Mesendoderm (in vitro differentiated cells): ENCODE measurements around the gene PABPC3.

Experiments used
- DNase-seq: peaks from one replicate; pipeline ENCODE4 v3.0.0; 2013
- H2AK5ac ChIP-seq: 2 replicates; pipeline ENCODE4 v1.6.1; 2013; ENCODE audit warnings: low read length, inconsistent platforms
- H2BK120ac ChIP-seq: 2 replicates; pipeline ENCODE4 v1.6.1; 2013; ENCODE audit warnings: low read depth, mild to moderate bottlenecking, low read length, moderate library complexity, mixed read lengths
- H2BK15ac ChIP-seq: replicated peaks from 2 replicates; pipeline ENCODE4 v1.6.1; 2013; ENCODE audit warnings: low read depth, mild to moderate bottlenecking, moderate library complexity
- H2BK5ac ChIP-seq: 2 replicates; pipeline ENCODE4 v1.6.1; 2013; ENCODE audit warnings: low read length, inconsistent platforms
- H3K18ac ChIP-seq: 2 replicates; pipeline ENCODE4 v1.6.1; 2013; ENCODE audit warnings: mild to moderate bottlenecking, low read length, mixed read lengths
- H3K23ac ChIP-seq: one replicate; pipeline ENCODE4 v1.6.1; 2013; ENCODE audit warnings: low read length
- H3K27ac ChIP-seq: 2 replicates; pipeline ENCODE4 v1.5.1; 2013; ENCODE audit warnings: low read depth, mild to moderate bottlenecking, inconsistent platforms, low read length, moderate library complexity
- H3K27me3 ChIP-seq: 2 replicates; pipeline ENCODE4 v1.6.1; 2013; ENCODE audit warnings: low read length, control low read depth, mild to moderate bottlenecking, inconsistent platforms; ENCODE audit not compliant: insufficient read depth, poor library complexity
- H3K36me3 ChIP-seq: 2 replicates; pipeline ENCODE4 v1.6.1; 2013; ENCODE audit warnings: low read length, inconsistent platforms; ENCODE audit not compliant: control insufficient read depth, insufficient read depth
- H3K4ac ChIP-seq: one replicate; pipeline ENCODE4 v1.6.1; 2013; ENCODE audit warnings: low read depth, mild to moderate bottlenecking, low read length, moderate library complexity
- H3K4me1 ChIP-seq: 2 replicates; pipeline ENCODE4 v1.6.1; 2013; ENCODE audit warnings: low read depth, low read length, inconsistent platforms; ENCODE audit not compliant: control insufficient read depth
- H3K4me2 ChIP-seq: 2 replicates; pipeline ENCODE4 v1.6.1; 2013; ENCODE audit warnings: low read length
- H3K4me3 ChIP-seq: 2 replicates; pipeline ENCODE4 v1.5.1; 2013; ENCODE audit warnings: mild to moderate bottlenecking, low read length
- H3K56ac ChIP-seq: one replicate; pipeline ENCODE4 v1.6.1; 2013; ENCODE audit warnings: low read length
- H3K79me1 ChIP-seq: 2 replicates; pipeline ENCODE4 v1.6.1; 2013; ENCODE audit warnings: low read length, inconsistent platforms
- H3K79me2 ChIP-seq: 2 replicates; pipeline ENCODE4 v1.6.1; 2013; ENCODE audit warnings: mild to moderate bottlenecking, low read length; ENCODE audit not compliant: control insufficient read depth, insufficient read depth
- H3K9ac ChIP-seq: 2 replicates; pipeline ENCODE4 v1.6.1; 2013; ENCODE audit warnings: low read length, inconsistent platforms
- H4K5ac ChIP-seq: one replicate; pipeline ENCODE4 v1.6.1; 2013; ENCODE audit warnings: low read length
- H4K8ac ChIP-seq: one replicate; pipeline ENCODE4 v1.6.1; 2013; ENCODE audit warnings: low read depth, mild to moderate bottlenecking, control low read depth, low read length, moderate library complexity
- WGBS: extraction: QIAGEN DNeasy Blood & Tissue Kit; methylation state at CpG from one replicate; pipeline ENCODE4 v1.1.7; 2013; ENCODE audit warnings: low lambda C conversion rate, missing lambda C conversion rate; ENCODE audit not compliant: insufficient coverage; ENCODE audit errors: extremely low coverage; 5-methylcytosine and 5-hydroxymethylcytosine counted together

PABPC3 gene

DNA sequence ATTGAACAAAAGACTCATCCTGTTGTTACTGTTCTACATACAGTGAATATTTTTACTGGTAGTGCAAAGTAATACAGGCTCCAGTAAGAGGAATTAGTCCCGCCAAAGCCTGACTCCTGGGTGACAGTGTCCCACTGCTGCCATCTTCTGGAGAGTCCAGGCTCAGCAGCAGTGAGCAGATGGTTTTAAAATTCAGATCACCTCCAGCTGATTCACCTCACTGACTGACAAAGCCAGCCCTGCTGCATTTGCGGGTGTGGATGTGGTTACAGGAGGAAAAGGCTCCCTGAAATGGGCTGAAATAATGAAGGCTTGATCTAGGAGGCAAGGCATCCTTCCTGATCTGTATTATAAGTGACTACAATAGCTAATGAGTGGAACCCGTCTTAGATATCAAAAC lies 18.3 kb downstream of the PABPC3 start:
- WGBS: no CpG with 5 or more reads among the region's 3 CpGs
- Histone ChIP-seq H3K23ac (no peak overlapping the region), H3K18ac (no peak overlapping the region), H4K8ac (no peak overlapping the region), H2BK15ac (no peak overlapping the region), H3K27me3 (no peaks in the 10 kb centered on the region), H3K4me1 (no peaks in the 10 kb centered on the region), H2BK120ac (no peak overlapping the region), H3K79me2 (no peaks in the 10 kb centered on the region), H3K4me2 (no peak overlapping the region), H3K36me3 (no peaks in the 10 kb centered on the region), H3K9ac (no peak overlapping the region), H3K27ac (no peak overlapping the region), H2AK5ac (no peak overlapping the region), H3K4ac (peak overlapping the region; percentile 48), H2BK5ac (no peak overlapping the region), H3K79me1 (no peaks in the 10 kb centered on the region), H3K56ac (peak overlapping the region; percentile 83), H4K5ac (no peak overlapping the region), H3K4me3 (no peak overlapping the region)
- peak; percentile 90 for DNase-seq

DNA sequence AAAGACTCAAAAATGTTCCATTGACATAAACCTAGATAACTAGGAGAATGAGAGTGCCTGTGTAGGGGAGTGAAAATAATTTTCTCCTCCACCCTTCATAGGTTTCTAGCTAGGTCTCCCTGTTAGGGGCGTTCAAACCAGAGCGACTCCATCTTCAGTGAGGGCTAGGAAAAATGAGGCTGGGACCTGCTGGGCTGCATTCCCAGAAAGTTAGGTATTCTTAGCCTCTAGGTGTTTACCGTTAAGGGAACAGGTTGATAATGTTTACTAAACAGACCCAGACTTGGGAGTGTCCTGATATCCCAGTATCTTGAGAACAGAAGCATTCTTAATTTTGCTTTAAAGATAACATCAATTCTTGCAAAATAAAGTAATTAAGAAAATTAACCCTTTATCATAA lies 20.1 kb downstream of the PABPC3 start:
- no peak overlapping the region for H2BK5ac ChIP-seq
- H3K4me2 ChIP-seq: no peak overlapping the region
- H3K56ac ChIP-seq: no peak overlapping the region
- no peaks in the 10 kb centered on the region for H3K79me2 ChIP-seq
- H3K4me3 ChIP-seq: no peak overlapping the region
- no peak overlapping the region for H2AK5ac ChIP-seq
- H4K5ac ChIP-seq: no peak overlapping the region
- peak; percentile 74 for DNase-seq
- H3K27ac ChIP-seq: no peak overlapping the region
- no peak overlapping the region for H3K18ac ChIP-seq
- no CpG with 5 or more reads among the region's 3 CpGs for WGBS
- no peak overlapping the region for H4K8ac ChIP-seq
- no peak overlapping the region for H3K4ac ChIP-seq
- no peaks in the 10 kb centered on the region for H3K4me1 ChIP-seq
- no peak overlapping the region for H2BK15ac ChIP-seq
- H3K9ac ChIP-seq: no peak overlapping the region
- H3K36me3 ChIP-seq: no peaks in the 10 kb centered on the region
- H2BK120ac ChIP-seq: no peak overlapping the region
- H3K79me1 ChIP-seq: no peaks in the 10 kb centered on the region
- no peaks in the 10 kb centered on the region for H3K27me3 ChIP-seq
- no peak overlapping the region for H3K23ac ChIP-seq

GRCh38 chr13:25117312-25117711 lies 21.4 kb downstream of the PABPC3 start:
- no peak overlapping the region for H3K4me2 ChIP-seq
- no peaks in the 10 kb centered on the region for H3K4me1 ChIP-seq
- H2AK5ac ChIP-seq: no peak overlapping the region
- H2BK15ac ChIP-seq: no peak overlapping the region
- no peaks in the 10 kb centered on the region for H3K36me3 ChIP-seq
- H3K23ac ChIP-seq: no peak overlapping the region
- H2BK120ac ChIP-seq: no peak overlapping the region
- no peak overlapping the region for H4K8ac ChIP-seq
- H3K56ac ChIP-seq: peak overlapping the region; percentile 51
- H3K9ac ChIP-seq: no peak overlapping the region
- no CpG with 5 or more reads among the region's 16 CpGs for WGBS
- no peak overlapping the region for H4K5ac ChIP-seq
- H3K79me1 ChIP-seq: no peaks in the 10 kb centered on the region
- no peak overlapping the region for H3K4me3 ChIP-seq
- no peaks in the 10 kb centered on the region for H3K79me2 ChIP-seq
- H3K18ac ChIP-seq: peak overlapping the region; percentile 11
- H2BK5ac ChIP-seq: no peak overlapping the region
- peak; percentile 22 for DNase-seq
- H3K4ac ChIP-seq: no peak overlapping the region
- H3K27ac ChIP-seq: no peak overlapping the region
- H3K27me3 ChIP-seq: no peaks in the 10 kb centered on the region

DNA sequence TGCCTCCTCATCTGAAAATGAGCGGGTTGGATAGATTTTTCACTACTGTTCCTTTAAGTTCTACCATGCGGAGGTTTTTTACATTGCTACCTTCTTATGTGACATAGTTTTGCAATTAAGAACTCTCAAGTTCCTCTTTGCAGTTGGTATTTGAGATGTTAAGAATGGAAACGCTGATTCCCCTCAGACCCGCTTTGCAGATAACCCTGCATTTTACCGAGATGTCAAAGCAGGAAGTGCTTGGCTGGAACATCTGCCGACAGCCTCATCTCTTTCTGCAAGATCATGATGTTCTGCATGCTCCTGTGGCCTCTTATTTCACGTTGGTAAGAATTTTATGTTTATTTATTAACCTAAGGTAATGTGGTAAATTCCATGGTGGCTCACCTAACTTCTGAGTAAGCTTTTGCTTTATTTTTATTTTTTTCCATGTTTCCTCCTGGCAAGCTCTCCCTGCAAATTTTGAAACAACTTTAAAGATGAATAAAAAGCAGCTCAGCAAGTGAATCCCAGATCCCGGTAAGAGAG lies 22.5 kb downstream of the PABPC3 start:
- H3K18ac ChIP-seq: no peak overlapping the region
- no peak for DNase-seq
- H3K27me3 ChIP-seq: no peaks in the 10 kb centered on the region

GRCh38 chr13:25130944-25131343 lies 35.0 kb downstream of the PABPC3 start:
- no peak overlapping the region for H2BK15ac ChIP-seq
- no peaks in the 10 kb centered on the region for H3K79me2 ChIP-seq
- H3K36me3 ChIP-seq: no peaks in the 10 kb centered on the region
- no CpG with 5 or more reads among the region's 3 CpGs for whole genome bisulfite sequencing
- DNase-seq: no peak
- H4K8ac ChIP-seq: no peak overlapping the region
- H3K9ac ChIP-seq: no peak overlapping the region
- H2AK5ac ChIP-seq: no peak overlapping the region
- H3K23ac ChIP-seq: no peak overlapping the region
- no peaks in the 10 kb centered on the region for H3K4me1 ChIP-seq
- no peaks in the 10 kb centered on the region for H3K79me1 ChIP-seq
- H3K27ac ChIP-seq: no peak overlapping the region
- no peak overlapping the region for H2BK120ac ChIP-seq
- no peak overlapping the region for H3K4me3 ChIP-seq
- no peak overlapping the region for H3K4me2 ChIP-seq
- no peak overlapping the region for H3K56ac ChIP-seq
- H3K4ac ChIP-seq: no peak overlapping the region
- no peak overlapping the region for H3K18ac ChIP-seq
- H4K5ac ChIP-seq: peak overlapping the region; percentile 59
- no peak overlapping the region for H2BK5ac ChIP-seq
- H3K27me3 ChIP-seq: no peaks in the 10 kb centered on the region

More for the DNA sequence above, 22.5 kb downstream of the PABPC3 start:
- Histone ChIP-seq H3K36me3 (no peaks in the 10 kb centered on the region), H3K4me3 (no peak overlapping the region), H3K79me1 (no peaks in the 10 kb centered on the region), H3K56ac (no peak overlapping the region), H4K5ac (no peak overlapping the region), H3K79me2 (no peaks in the 10 kb centered on the region), H3K23ac (no peak overlapping the region), H3K9ac (no peak overlapping the region), H2BK5ac (no peak overlapping the region), H3K4me1 (no peaks in the 10 kb centered on the region), H3K4me2 (no peak overlapping the region), H2AK5ac (no peak overlapping the region), H2BK120ac (no peak overlapping the region), H4K8ac (no peak overlapping the region), H2BK15ac (no peak overlapping the region), H3K27ac (no peak overlapping the region), H3K4ac (no peak overlapping the region)
- no CpG with 5 or more reads among the region's 8 CpGs for WGBS

DNA sequence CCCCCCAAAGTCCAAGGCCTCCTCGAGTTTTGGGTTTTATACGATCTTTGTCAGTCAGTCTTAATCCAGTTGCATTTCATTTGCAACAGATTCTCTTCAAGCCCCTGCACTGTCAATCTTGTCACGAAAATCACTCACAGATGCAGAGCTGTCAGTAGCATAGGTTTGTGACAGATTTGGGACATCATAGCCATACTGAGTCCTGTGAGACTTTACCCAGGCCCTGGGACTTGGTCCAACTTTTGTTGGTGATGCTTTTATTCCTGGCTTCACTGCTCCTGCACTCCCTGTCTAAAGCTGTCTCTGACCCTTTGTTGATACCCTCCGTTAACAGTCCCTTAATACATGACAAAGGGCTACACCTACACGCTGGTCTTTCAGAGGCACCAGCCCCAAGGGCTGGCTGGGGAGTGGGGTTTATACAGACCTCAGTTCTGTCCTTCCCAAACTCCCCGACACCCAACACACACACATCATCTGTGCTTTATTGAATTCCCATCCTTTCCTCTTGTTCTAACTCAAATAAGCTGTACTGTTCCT lies 36.0 kb downstream of the PABPC3 start:
- H4K5ac ChIP-seq: no peak overlapping the region
- peaks cover 2% of the 10 kb centered on the region for H3K4me1 ChIP-seq
- H3K79me2 ChIP-seq: no peaks in the 10 kb centered on the region
- H3K56ac ChIP-seq: no peak overlapping the region
- no peak for DNase-seq
- H3K4me2 ChIP-seq: no peak overlapping the region
- H3K27me3 ChIP-seq: no peaks in the 10 kb centered on the region
- no peaks in the 10 kb centered on the region for H3K79me1 ChIP-seq
- no peak overlapping the region for H3K9ac ChIP-seq
- no peak overlapping the region for H3K18ac ChIP-seq
- H3K4me3 ChIP-seq: no peak overlapping the region
- no peak overlapping the region for H4K8ac ChIP-seq
- H3K27ac ChIP-seq: no peak overlapping the region
- H3K23ac ChIP-seq: no peak overlapping the region
- H2BK5ac ChIP-seq: no peak overlapping the region
- no peaks in the 10 kb centered on the region for H3K36me3 ChIP-seq
- H2AK5ac ChIP-seq: no peak overlapping the region
- H3K4ac ChIP-seq: no peak overlapping the region
- no peak overlapping the region for H2BK15ac ChIP-seq
- H2BK120ac ChIP-seq: no peak overlapping the region
- WGBS: no CpG with 5 or more reads among the region's 6 CpGs
